Mesendoderm (in vitro differentiated cells): ENCODE measurements around the gene UBTD1.

ENCODE experiments used
- DNase-seq: peaks from one replicate; pipeline ENCODE4 v3.0.0; 2013
- H2AK5ac ChIP-seq: 2 replicates; pipeline ENCODE4 v1.6.1; 2013; ENCODE audit warnings: low read length, inconsistent platforms
- H2BK120ac ChIP-seq: 2 replicates; pipeline ENCODE4 v1.6.1; 2013; ENCODE audit warnings: low read depth, mild to moderate bottlenecking, low read length, moderate library complexity, mixed read lengths
- H2BK15ac ChIP-seq: replicated peaks from 2 replicates; pipeline ENCODE4 v1.6.1; 2013; ENCODE audit warnings: low read depth, mild to moderate bottlenecking, moderate library complexity
- H2BK5ac ChIP-seq: 2 replicates; pipeline ENCODE4 v1.6.1; 2013; ENCODE audit warnings: low read length, inconsistent platforms
- H3K18ac ChIP-seq: 2 replicates; pipeline ENCODE4 v1.6.1; 2013; ENCODE audit warnings: mild to moderate bottlenecking, low read length, mixed read lengths
- H3K23ac ChIP-seq: one replicate; pipeline ENCODE4 v1.6.1; 2013; ENCODE audit warnings: low read length
- H3K27ac ChIP-seq: 2 replicates; pipeline ENCODE4 v1.5.1; 2013; ENCODE audit warnings: low read depth, mild to moderate bottlenecking, inconsistent platforms, low read length, moderate library complexity
- H3K27me3 ChIP-seq: 2 replicates; pipeline ENCODE4 v1.6.1; 2013; ENCODE audit warnings: low read length, control low read depth, mild to moderate bottlenecking, inconsistent platforms; ENCODE audit not compliant: insufficient read depth, poor library complexity
- H3K36me3 ChIP-seq: 2 replicates; pipeline ENCODE4 v1.6.1; 2013; ENCODE audit warnings: low read length, inconsistent platforms; ENCODE audit not compliant: control insufficient read depth, insufficient read depth
- H3K4ac ChIP-seq: one replicate; pipeline ENCODE4 v1.6.1; 2013; ENCODE audit warnings: low read depth, mild to moderate bottlenecking, low read length, moderate library complexity
- H3K4me1 ChIP-seq: 2 replicates; pipeline ENCODE4 v1.6.1; 2013; ENCODE audit warnings: low read depth, low read length, inconsistent platforms; ENCODE audit not compliant: control insufficient read depth
- H3K4me2 ChIP-seq: 2 replicates; pipeline ENCODE4 v1.6.1; 2013; ENCODE audit warnings: low read length
- H3K4me3 ChIP-seq: 2 replicates; pipeline ENCODE4 v1.5.1; 2013; ENCODE audit warnings: mild to moderate bottlenecking, low read length
- H3K56ac ChIP-seq: one replicate; pipeline ENCODE4 v1.6.1; 2013; ENCODE audit warnings: low read length
- H3K79me1 ChIP-seq: 2 replicates; pipeline ENCODE4 v1.6.1; 2013; ENCODE audit warnings: low read length, inconsistent platforms
- H3K79me2 ChIP-seq: 2 replicates; pipeline ENCODE4 v1.6.1; 2013; ENCODE audit warnings: mild to moderate bottlenecking, low read length; ENCODE audit not compliant: control insufficient read depth, insufficient read depth
- H3K9ac ChIP-seq: 2 replicates; pipeline ENCODE4 v1.6.1; 2013; ENCODE audit warnings: low read length, inconsistent platforms
- H4K5ac ChIP-seq: one replicate; pipeline ENCODE4 v1.6.1; 2013; ENCODE audit warnings: low read length
- H4K8ac ChIP-seq: one replicate; pipeline ENCODE4 v1.6.1; 2013; ENCODE audit warnings: low read depth, mild to moderate bottlenecking, control low read depth, low read length, moderate library complexity
- WGBS: extraction: QIAGEN DNeasy Blood & Tissue Kit; methylation state at CpG from one replicate; pipeline ENCODE4 v1.1.7; 2013; ENCODE audit warnings: low lambda C conversion rate, missing lambda C conversion rate; ENCODE audit not compliant: insufficient coverage; ENCODE audit errors: extremely low coverage; 5-methylcytosine and 5-hydroxymethylcytosine counted together

Gene UBTD1

DNA sequence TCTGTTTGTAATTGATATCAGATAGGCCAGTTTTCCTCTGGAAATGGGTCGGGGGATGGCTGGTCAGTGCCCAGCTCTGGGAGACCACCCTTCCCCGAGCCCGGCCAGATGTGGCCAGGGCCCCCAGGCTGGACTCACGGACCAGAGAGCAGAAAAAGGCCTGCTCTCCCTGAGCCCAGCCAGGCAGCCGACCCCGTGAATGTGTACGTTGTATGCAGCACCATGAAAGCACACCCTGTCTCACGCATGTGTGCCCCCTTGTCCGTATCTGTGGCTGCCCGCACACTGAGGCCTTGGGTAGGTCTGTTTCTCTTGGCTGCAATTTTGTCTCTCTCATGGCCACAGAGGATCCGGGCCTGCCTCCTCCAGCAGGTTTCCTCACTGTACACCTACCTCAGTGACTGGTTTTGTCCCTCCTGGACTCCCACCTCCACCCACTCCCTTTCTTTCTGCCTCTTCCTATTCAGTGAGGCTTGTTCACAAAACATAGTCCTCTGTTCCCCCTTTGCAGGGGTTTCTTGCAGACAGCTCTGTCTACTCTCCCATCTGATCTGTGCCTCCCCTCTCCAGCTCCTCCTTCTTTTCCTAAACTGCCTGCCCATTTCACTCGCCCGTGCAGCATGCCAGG, 50.2 kb downstream of the UBTD1 start:
- Histone ChIP-seq H3K4ac (no peak overlapping the region), H3K56ac (no peak overlapping the region), H3K9ac (no peak overlapping the region), H3K79me2 (no peaks in the 10 kb centered on the region), H3K4me1 (peaks cover 10% of the 10 kb centered on the region), H2BK5ac (no peak overlapping the region), H3K36me3 (no peaks in the 10 kb centered on the region), H2BK15ac (no peak overlapping the region), H4K5ac (no peak overlapping the region), H3K4me2 (no peak overlapping the region), H2BK120ac (no peak overlapping the region), H3K27me3 (no peaks in the 10 kb centered on the region), H4K8ac (no peak overlapping the region), H3K18ac (no peak overlapping the region), H2AK5ac (no peak overlapping the region), H3K23ac (no peak overlapping the region), H3K4me3 (no peak overlapping the region), H3K79me1 (no peaks in the 10 kb centered on the region), H3K27ac (no peak overlapping the region)
- DNase-seq: no peak
- WGBS: no CpG with 5 or more reads among the region's 13 CpGs

DNA sequence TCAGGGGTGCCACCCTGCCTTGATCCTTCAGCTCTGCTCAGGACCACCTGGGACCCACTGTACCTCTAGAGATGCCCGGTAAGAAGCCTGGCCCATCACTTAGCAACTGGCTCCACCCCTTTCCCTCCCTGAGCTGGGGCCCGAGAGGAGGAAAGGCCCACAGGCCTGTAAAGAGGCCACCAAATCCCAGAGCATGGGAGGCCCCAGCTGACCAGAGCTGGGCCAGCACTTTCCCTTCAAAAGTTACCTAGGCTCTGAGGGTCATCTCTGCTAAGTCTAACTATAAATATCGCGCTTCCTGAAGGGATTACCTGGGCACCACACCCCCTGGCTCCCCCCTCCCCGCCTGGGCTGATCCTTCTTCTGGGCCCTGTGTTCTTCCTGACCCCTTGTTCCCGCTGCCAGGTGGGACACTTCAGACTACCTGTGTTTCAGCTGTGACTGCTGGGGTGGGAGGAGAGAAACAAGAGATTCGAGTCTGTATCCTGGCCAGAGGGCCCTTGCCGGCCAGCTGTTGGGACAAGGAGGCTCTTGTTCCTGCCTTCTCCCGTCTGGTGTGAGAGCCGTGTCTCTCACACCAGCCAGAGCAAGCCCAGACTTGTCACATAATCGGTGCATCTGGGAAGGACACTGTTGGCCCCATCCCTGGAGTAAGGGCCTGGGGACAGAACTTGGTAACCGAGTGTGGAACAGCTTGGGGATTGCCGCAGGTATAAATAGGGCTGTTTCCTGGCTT, 51.0 kb downstream of the UBTD1 start:
- H4K8ac ChIP-seq: no peak overlapping the region
- peak; percentile 49 for DNase-seq
- WGBS: no CpG with 5 or more reads among the region's 13 CpGs
- peak overlapping the region; percentile 3 for H3K18ac ChIP-seq
- no peak overlapping the region for H3K4me3 ChIP-seq
- no peaks in the 10 kb centered on the region for H3K27me3 ChIP-seq
- H3K56ac ChIP-seq: peak overlapping the region; percentile 11
- peak overlapping the region; percentile 2 for H3K9ac ChIP-seq
- H3K79me2 ChIP-seq: no peaks in the 10 kb centered on the region
- peak overlapping the region; percentile 34 for H2BK5ac ChIP-seq
- peaks cover 11% of the 10 kb centered on the region for H3K4me1 ChIP-seq
- H2AK5ac ChIP-seq: no peak overlapping the region
- H3K4me2 ChIP-seq: no peak overlapping the region
- H2BK15ac ChIP-seq: no peak overlapping the region
- no peak overlapping the region for H2BK120ac ChIP-seq
- peak overlapping the region; percentile 42 for H3K27ac ChIP-seq
- H3K36me3 ChIP-seq: no peaks in the 10 kb centered on the region
- no peaks in the 10 kb centered on the region for H3K79me1 ChIP-seq
- H4K5ac ChIP-seq: no peak overlapping the region
- H3K23ac ChIP-seq: no peak overlapping the region
- H3K4ac ChIP-seq: peak overlapping the region; percentile 8

DNA sequence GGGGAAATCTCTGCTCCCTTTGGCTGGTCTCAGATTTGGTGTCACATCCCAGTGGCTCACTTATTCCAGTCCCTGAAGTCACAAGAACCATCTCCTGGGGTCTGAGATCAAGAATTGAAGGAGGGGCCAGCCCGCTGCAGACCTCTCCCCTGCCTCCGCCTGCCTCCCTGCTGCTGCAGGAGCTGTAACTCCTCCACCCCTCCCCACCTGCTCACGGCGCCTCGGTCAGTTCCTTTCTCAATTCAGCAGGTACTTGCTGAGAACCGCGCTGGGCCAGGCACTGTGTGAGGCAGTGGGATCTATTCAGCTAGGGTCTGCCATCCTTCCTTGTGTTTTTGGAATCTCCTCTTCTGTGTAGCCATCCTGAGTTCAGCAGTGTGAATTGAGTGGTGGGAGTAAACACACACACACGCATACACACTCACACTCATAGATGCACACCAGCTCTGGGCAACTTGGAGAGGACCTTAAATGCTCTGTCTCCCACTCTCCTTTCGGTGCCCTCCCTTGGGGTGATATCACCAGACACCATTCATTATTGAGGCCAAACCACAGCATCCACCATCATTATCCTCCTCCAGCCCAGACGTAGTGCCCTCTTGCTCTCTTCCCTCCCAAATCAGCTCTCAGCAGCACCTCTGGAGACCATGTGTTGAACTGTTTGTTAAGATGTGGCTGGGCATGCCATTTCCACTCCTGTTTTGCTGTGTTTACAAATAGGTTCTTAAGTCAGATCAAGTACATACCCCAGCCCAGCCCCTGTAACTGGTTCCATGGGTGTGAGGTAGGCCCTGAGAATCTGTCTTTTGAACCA, 51.8 kb downstream of the UBTD1 start:
- Histone ChIP-seq H3K4me3 (no peak overlapping the region), H2AK5ac (peak overlapping the region; percentile 25), H3K79me1 (no peaks in the 10 kb centered on the region), H3K4me1 (peaks cover 11% of the 10 kb centered on the region), H3K27ac (no peak overlapping the region), H3K27me3 (no peaks in the 10 kb centered on the region), H2BK120ac (no peak overlapping the region), H3K4ac (no peak overlapping the region), H3K79me2 (no peaks in the 10 kb centered on the region), H3K4me2 (no peak overlapping the region), H3K9ac (peak overlapping the region; percentile 2), H3K23ac (no peak overlapping the region), H2BK5ac (peak overlapping the region; percentile 17), H3K36me3 (no peaks in the 10 kb centered on the region), H2BK15ac (no peak overlapping the region), H3K18ac (peak overlapping the region; percentile 3), H3K56ac (peak overlapping the region; percentile 74), H4K5ac (no peak overlapping the region), H4K8ac (no peak overlapping the region)
- DNase-seq: peak; percentile 58
- WGBS: no CpG with 5 or more reads among the region's 10 CpGs

DNA sequence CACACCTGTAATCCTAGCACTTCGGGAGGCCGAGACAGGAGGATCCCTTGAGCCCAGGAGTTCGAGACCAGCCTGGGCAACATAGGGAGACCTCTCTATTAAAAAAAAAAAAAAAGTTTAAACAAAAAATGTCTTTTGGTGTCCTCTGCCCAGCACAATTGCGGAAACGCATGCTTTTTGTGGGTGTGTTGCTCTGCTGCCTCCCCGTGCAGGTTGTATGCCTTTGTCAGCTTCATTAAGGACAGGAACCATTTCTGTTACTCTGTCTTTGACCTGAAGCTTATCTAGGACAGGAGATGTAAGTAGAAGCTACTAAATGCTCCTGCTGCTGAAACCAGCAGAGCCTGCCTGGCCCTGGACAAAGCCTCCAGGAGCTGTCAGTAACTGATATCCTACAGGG, 52.5 kb downstream of the UBTD1 start:
- Histone ChIP-seq H3K79me1 (no peaks in the 10 kb centered on the region), H2AK5ac (no peak overlapping the region), H3K27me3 (no peaks in the 10 kb centered on the region), H3K4me2 (no peak overlapping the region), H3K56ac (no peak overlapping the region), H3K18ac (no peak overlapping the region), H4K5ac (no peak overlapping the region), H4K8ac (no peak overlapping the region), H2BK15ac (no peak overlapping the region), H3K36me3 (no peaks in the 10 kb centered on the region), H3K4me3 (no peak overlapping the region), H3K9ac (no peak overlapping the region), H3K4me1 (peaks cover 11% of the 10 kb centered on the region), H3K79me2 (no peaks in the 10 kb centered on the region), H3K4ac (no peak overlapping the region), H3K27ac (no peak overlapping the region), H2BK120ac (no peak overlapping the region), H3K23ac (no peak overlapping the region), H2BK5ac (no peak overlapping the region)
- DNase-seq: no peak
- WGBS: no CpG with 5 or more reads among the region's 6 CpGs

DNA sequence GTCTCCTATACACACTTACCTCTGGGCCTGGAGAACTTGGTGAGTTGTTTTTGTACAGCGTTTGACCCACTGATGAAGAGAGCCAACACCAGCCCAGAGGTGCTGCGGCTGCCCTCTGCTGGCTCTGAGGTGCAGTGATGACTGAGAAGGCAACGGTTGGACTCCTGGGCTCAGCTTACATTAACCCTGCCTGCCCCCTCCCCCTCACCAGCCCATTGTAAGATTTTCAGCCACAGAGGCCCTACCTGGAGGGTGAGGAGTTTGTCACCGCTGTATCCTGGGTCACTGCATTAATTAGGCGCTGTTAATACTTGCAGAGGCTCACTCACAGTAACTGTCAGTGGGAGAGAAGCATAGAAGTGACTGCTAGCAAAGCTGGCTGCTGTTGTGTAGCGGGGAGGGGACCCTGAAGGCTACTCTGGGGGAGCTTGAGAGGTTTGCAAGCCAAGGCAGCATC, 54.9 kb downstream of the UBTD1 start:
- no peak overlapping the region for H2BK120ac ChIP-seq
- no peaks in the 10 kb centered on the region for H3K79me1 ChIP-seq
- no CpG with 5 or more reads among the region's 6 CpGs for WGBS
- no peak overlapping the region for H3K27ac ChIP-seq
- H3K79me2 ChIP-seq: no peaks in the 10 kb centered on the region
- no peak overlapping the region for H2BK15ac ChIP-seq
- no peak overlapping the region for H2BK5ac ChIP-seq
- no peak overlapping the region for H3K4me2 ChIP-seq
- no peak overlapping the region for H4K8ac ChIP-seq
- no peak overlapping the region for H4K5ac ChIP-seq
- H3K23ac ChIP-seq: no peak overlapping the region
- H2AK5ac ChIP-seq: no peak overlapping the region
- H3K4me3 ChIP-seq: no peak overlapping the region
- no peaks in the 10 kb centered on the region for H3K36me3 ChIP-seq
- no peak overlapping the region for H3K9ac ChIP-seq
- H3K4ac ChIP-seq: no peak overlapping the region
- H3K18ac ChIP-seq: no peak overlapping the region
- peak; percentile 87 for DNase-seq
- no peaks in the 10 kb centered on the region for H3K27me3 ChIP-seq
- peaks cover 11% of the 10 kb centered on the region for H3K4me1 ChIP-seq
- peak overlapping the region; percentile 60 for H3K56ac ChIP-seq
